Loucy (cell line): ENCODE measurements around the gene ASB16.
"Not testable (repeated sequence)": the region's sequence is repeated elsewhere in the genome, so short reads cannot be mapped to it uniquely, and the experiment has no call there.

ENCODE experiments used
- H2AFZ ChIP-seq: fragments of 200-600 bp; sonication (generic); 2 replicates; pipeline ENCODE4 v1.6.0; 2016; ENCODE audit warnings: antibody characterized with exemption, mild to moderate bottlenecking, low read length, moderate library complexity
- H3F3A ChIP-seq: fragments of 200-600 bp; 2 replicates; pipeline ENCODE4 v1.6.0; 2016; ENCODE audit warnings: antibody characterized with exemption, low read depth, mild to moderate bottlenecking
- H3K27me3 ChIP-seq: fragments of 200-600 bp; sonication (generic); 2 replicates; pipeline ENCODE4 v1.6.1; 2014; ENCODE audit warnings: low read length, mild to moderate bottlenecking; ENCODE audit not compliant: insufficient read depth, poor library complexity, severe bottlenecking
- H3K36me3 ChIP-seq: fragments of 200-600 bp; sonication (generic); 2 replicates; pipeline ENCODE4 v1.6.1; 2016; ENCODE audit warnings: low read length; ENCODE audit not compliant: insufficient read depth
- H3K4me1 ChIP-seq: fragments of 200-600 bp; sonication (generic); 2 replicates; pipeline ENCODE4 v1.5.1; 2014; ENCODE audit warnings: low read length, mild to moderate bottlenecking; ENCODE audit not compliant: insufficient read depth, poor library complexity, severe bottlenecking
- H3K4me2 ChIP-seq: fragments of 200-600 bp; sonication (generic); 2 replicates; pipeline ENCODE4 v1.6.0; 2014; ENCODE audit warnings: antibody characterized with exemption, low read length, low read depth, mild to moderate bottlenecking; ENCODE audit not compliant: poor library complexity, severe bottlenecking
- H3K4me3 ChIP-seq: fragments of 200-600 bp; sonication (generic); 2 replicates; pipeline ENCODE4 v1.5.1; 2014; ENCODE audit warnings: low read length, mild to moderate bottlenecking, mixed read lengths; ENCODE audit not compliant: poor library complexity, severe bottlenecking
- H3K79me2 ChIP-seq: fragments of 200-600 bp; sonication (generic); 2 replicates; pipeline ENCODE4 v1.6.1; 2014; ENCODE audit warnings: low read length; ENCODE audit not compliant: insufficient read depth
- H3K9ac ChIP-seq: fragments of 200-600 bp; sonication (generic); 2 replicates; pipeline ENCODE4 v1.6.0; 2014; ENCODE audit warnings: mild to moderate bottlenecking, low read depth, low read length, moderate library complexity; ENCODE audit not compliant: poor library complexity, severe bottlenecking
- H3K9me2 ChIP-seq: fragments of 200-600 bp; sonication (generic); replicated peaks from 2 replicates; pipeline ENCODE4 v1.6.1; 2016; ENCODE audit warnings: low read depth, low read length, mixed read lengths
- H3K9me3 ChIP-seq: fragments of 200-600 bp; sonication (generic); 2 replicates; pipeline ENCODE4 v1.6.1; 2014; ENCODE audit warnings: mild to moderate bottlenecking, antibody characterized with exemption, low read length, low read depth; ENCODE audit not compliant: insufficient read depth
- H4K20me1 ChIP-seq: fragments of 200-600 bp; sonication (generic); 2 replicates; pipeline ENCODE4 v1.6.0; 2014; ENCODE audit warnings: antibody characterized with exemption, low read length, mild to moderate bottlenecking; ENCODE audit not compliant: insufficient read depth, poor library complexity, severe bottlenecking
- CTCF ChIP-seq: fragments of 200-600 bp; sonication (generic); conservative IDR thresholded peaks from 2 replicates; pipeline ENCODE4 v1.5.1; 2014; ENCODE audit warnings: mild to moderate bottlenecking, antibody characterized with exemption, low read length
- EZH2phosphoT487 ChIP-seq: fragments of 200-600 bp; IDR thresholded peaks from 2 replicates; pipeline ENCODE4 v1.6.1; 2018; ENCODE audit warnings: antibody characterized with exemption, mild to moderate bottlenecking, moderate library complexity, borderline replicate concordance

Gene ASB16

GRCh38 chr17:44133918-44134476 is 36.5 kb upstream of the ASB16 start:
- no peak overlapping the region for H3K4me2 ChIP-seq
- no peak overlapping the region for H2AFZ ChIP-seq
- H4K20me1 ChIP-seq = no peaks in the 10 kb centered on the region
- no peaks in the 10 kb centered on the region for H3F3A ChIP-seq
- H3K9me2 ChIP-seq = no peaks in the 10 kb centered on the region
- no peaks in the 10 kb centered on the region for H3K36me3 ChIP-seq
- TF ChIP-seq EZH2phosphoT487 (no peak), CTCF (no peak)
- no peaks in the 10 kb centered on the region for H3K79me2 ChIP-seq
- H3K27me3 ChIP-seq = no peaks in the 10 kb centered on the region
- H3K4me3 ChIP-seq = no peak overlapping the region
- no peaks in the 10 kb centered on the region for H3K4me1 ChIP-seq
- H3K9me3 ChIP-seq = no peaks in the 10 kb centered on the region
- H3K9ac ChIP-seq = no peak overlapping the region

DNA sequence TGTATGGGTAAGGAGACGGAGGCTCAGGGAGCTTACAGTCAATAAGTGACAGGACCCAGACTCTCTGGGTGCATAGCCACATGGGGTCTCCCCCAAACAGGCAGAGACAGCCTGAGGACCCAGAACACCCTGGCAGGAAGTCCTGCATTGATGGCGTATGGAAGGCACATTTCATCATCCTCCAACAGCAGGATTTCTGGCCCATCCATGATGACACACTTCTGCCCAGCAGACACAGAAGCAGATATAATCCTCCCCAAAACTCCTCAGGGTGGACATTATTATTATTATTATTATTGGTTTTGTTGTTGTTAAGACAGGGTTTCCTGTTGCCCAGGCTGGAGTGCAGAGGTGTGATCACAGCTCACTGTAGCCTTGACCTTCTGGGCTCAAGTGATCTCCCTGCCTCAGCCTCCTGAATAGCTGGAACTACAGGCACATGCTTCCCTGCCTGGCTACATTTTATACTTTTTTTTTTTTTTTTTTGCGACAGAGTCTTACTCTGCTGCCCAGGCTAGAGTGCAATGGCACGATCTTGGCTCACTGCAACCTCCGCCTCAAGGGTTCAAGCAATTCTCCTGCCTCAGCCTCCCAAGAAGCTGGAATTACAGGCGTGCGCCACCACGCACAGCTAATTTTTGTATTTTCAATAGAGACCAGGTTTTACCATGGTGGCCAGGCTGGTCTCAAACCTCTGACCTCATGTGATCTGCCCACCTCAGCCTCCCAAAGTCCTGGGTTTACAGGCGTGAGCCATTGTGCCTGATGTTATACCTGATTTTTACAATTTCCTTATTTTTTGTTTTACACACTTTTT is 35.5 kb upstream of the ASB16 start:
- Histone ChIP-seq H3K9me3 (no peaks in the 10 kb centered on the region), H3K4me1 (no peaks in the 10 kb centered on the region), H3K79me2 (no peaks in the 10 kb centered on the region), H3K4me2 (no peak overlapping the region), H3K9me2 (no peaks in the 10 kb centered on the region), H2AFZ (no peak overlapping the region), H3K9ac (no peak overlapping the region), H4K20me1 (no peaks in the 10 kb centered on the region), H3F3A (no peaks in the 10 kb centered on the region), H3K36me3 (no peaks in the 10 kb centered on the region), H3K27me3 (no peaks in the 10 kb centered on the region), H3K4me3 (no peak overlapping the region)
- TF ChIP-seq EZH2phosphoT487 (no peak), CTCF (no peak)

DNA sequence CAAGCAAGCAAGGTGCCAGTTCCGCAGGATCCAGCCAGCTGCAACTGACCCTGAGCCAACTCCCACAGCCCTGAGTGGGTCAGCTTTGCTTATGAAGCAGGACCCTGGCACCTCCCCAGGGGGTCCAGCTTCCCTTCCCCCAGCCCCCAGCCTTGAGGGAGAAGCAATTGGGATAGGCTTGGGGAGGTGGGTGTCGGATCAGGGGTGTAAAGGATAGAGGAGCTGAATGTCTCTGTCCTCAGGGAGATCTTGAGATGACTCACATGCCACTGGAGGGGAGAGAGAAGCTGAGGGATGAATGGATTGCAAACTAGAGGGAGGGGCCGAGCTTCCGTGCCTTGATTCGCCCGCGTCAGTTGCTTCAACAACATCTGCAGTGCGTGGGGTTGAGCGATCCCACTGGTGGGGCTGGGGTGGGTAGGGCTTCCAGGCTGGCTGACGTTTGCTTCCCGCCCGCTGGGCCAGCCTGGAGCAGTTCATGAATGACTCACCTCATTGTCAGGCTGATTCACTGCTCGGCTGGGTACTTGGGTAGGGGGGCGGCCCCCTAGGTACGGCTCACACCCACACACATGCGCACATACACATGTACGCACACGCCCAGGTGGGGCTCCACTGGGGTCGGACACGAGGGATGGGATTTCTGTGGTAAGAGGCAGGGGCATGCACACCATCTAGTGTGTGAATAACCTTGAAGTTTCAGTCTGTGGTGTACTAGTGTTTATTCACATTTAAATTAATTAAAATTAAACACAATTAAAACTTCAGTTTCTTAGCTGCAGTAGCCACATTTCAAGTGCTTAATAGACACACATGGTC is 32.4 kb upstream of the ASB16 start:
- no peak overlapping the region for H3K9ac ChIP-seq
- H3K27me3 ChIP-seq = no peaks in the 10 kb centered on the region
- H3K36me3 ChIP-seq = no peaks in the 10 kb centered on the region
- no peaks in the 10 kb centered on the region for H3F3A ChIP-seq
- H2AFZ ChIP-seq = no peak overlapping the region
- no peak overlapping the region for H3K4me3 ChIP-seq
- no peak for TF ChIP-seq CTCF
- TF ChIP-seq EZH2phosphoT487 = no peak
- no peak overlapping the region for H3K4me2 ChIP-seq
- no peaks in the 10 kb centered on the region for H3K9me2 ChIP-seq
- H3K4me1 ChIP-seq = peaks cover 10% of the 10 kb centered on the region
- no peaks in the 10 kb centered on the region for H3K9me3 ChIP-seq
- peaks cover 3% of the 10 kb centered on the region for H4K20me1 ChIP-seq
- peaks cover 12% of the 10 kb centered on the region; the same call in 1 of the 2 replicates for H3K79me2 ChIP-seq

- Histone ChIP-seq H3K4me1 (peaks cover 14% of the 10 kb centered on the region), H3K79me2 (peaks cover 29% of the 10 kb centered on the region; the same call in 1 of the 2 replicates), H3K4me2 (peak overlapping the region; percentile 80), H3K36me3 (peaks cover 14% of the 10 kb centered on the region; the same call in 1 of the 2 replicates)
- H4K20me1 ChIP-seq, H3K9ac ChIP-seq, H3K27me3 ChIP-seq, H3F3A ChIP-seq, H3K9me3 ChIP-seq, H3K4me3 ChIP-seq, H3K9me2 ChIP-seq, H2AFZ ChIP-seq: not testable (repeated sequence)
Observed at GRCh38 chr17:44143921-44144320, 26.6 kb upstream of the ASB16 start.
